HepG2 (cell line): ENCODE data around the gene MORN1. TPM values are rescaled to one million over a fixed set of nuclear protein-coding genes. Genes with fewer than 3 reads are reported as not detected.

Experiments used
- EP300 ChIP-seq, 3 experiments: sonication (generic) in 1 of 3; formaldehyde crosslinking in 1 of 3; IDR thresholded peaks; 2 replicates each; pipeline versions ENCODE4 v1.5.1 to v1.6.1; 2011 to 2020; ENCODE audit warnings: low read depth in 2 of 3, low read length in 2 of 3, borderline replicate concordance in 1 of 3, improper control_type of control experiment in 1 of 3, mild to moderate bottlenecking in 1 of 3, missing genetic modification reagents in 1 of 3, moderate library complexity in 1 of 3
- FOXP1 ChIP-seq, 2 experiments: fragments of 450-650 bp in 1 of 2; IDR thresholded peaks; 2 replicates each; pipeline ENCODE4 v1.6.1; 2017 to 2018; ENCODE audit warnings: antibody characterized with exemption in 1 of 2
- GATAD1 ChIP-seq: IDR thresholded peaks from 2 replicates; pipeline ENCODE4 v1.6.1; 2016; ENCODE audit warnings: missing genetic modification reagents, missing compliant biosample characterization
- GTF2F1 ChIP-seq: fragments of 150-350 bp; IDR thresholded peaks from 2 replicates; pipeline ENCODE4 v1.6.1; 2014; ENCODE audit warnings: low read length
- HCFC1 ChIP-seq: fragments of 150-350 bp; IDR thresholded peaks from 2 replicates; pipeline ENCODE4 v1.6.1; 2014; ENCODE audit warnings: low read depth, low read length
- HOXA7 ChIP-seq: sonication (generic); formaldehyde crosslinking; IDR thresholded peaks from 2 replicates; pipeline ENCODE4 v1.8.1; 2022; ENCODE audit warnings: mild to moderate bottlenecking, missing genetic modification reagents, moderate library complexity
- HOXA9 ChIP-seq: sonication (generic); formaldehyde crosslinking; IDR thresholded peaks from 2 replicates; pipeline ENCODE4 v1.8.1; 2022; ENCODE audit warnings: missing genetic modification reagents, mild to moderate bottlenecking, moderate library complexity, borderline replicate concordance
- PPARG ChIP-seq: conservative IDR thresholded peaks from 2 replicates; pipeline ENCODE4 v1.6.1; 2016; ENCODE audit warnings: missing biosample characterization, missing genetic modification reagents
- REXO4 ChIP-seq: sonication (generic); formaldehyde crosslinking; IDR thresholded peaks from 2 replicates; pipeline ENCODE4 v1.8.0; 2022; ENCODE audit warnings: missing genetic modification reagents, mild to moderate bottlenecking, borderline replicate concordance
- RFXAP ChIP-seq: sonication (generic); formaldehyde crosslinking; IDR thresholded peaks from 2 replicates; pipeline ENCODE4 v1.4.0; 2020; ENCODE audit warnings: missing genetic modification reagents, borderline replicate concordance
- SCMH1 ChIP-seq: sonication (generic); formaldehyde crosslinking; IDR thresholded peaks from 2 replicates; pipeline ENCODE4 v1.9.0; 2021; ENCODE audit warnings: missing genetic modification reagents, mild to moderate bottlenecking, borderline replicate concordance
- STAT5B ChIP-seq: sonication (generic); formaldehyde crosslinking; IDR thresholded peaks from 2 replicates; pipeline ENCODE4 v1.4.0; 2020; ENCODE audit warnings: missing genetic modification reagents
- ZMYM2 ChIP-seq: sonication (generic); formaldehyde crosslinking; IDR thresholded peaks from 2 replicates; pipeline ENCODE4 v1.8.0; 2022; ENCODE audit warnings: mild to moderate bottlenecking, missing genetic modification reagents
- ZMYM3 ChIP-seq: sonication (generic); formaldehyde crosslinking; IDR thresholded peaks from 2 replicates; pipeline ENCODE4 v1.5.1; 2020; ENCODE audit warnings: mild to moderate bottlenecking, missing genetic modification reagents
- ZNF143 ChIP-seq: sonication (generic); formaldehyde crosslinking; IDR thresholded peaks from 2 replicates; pipeline ENCODE4 v1.4.0; 2020; ENCODE audit warnings: missing genetic modification reagents
- ZNF20 ChIP-seq: sonication (generic); formaldehyde crosslinking; IDR thresholded peaks from 2 replicates; pipeline ENCODE4 v1.4.0; 2020; ENCODE audit warnings: mild to moderate bottlenecking, moderate library complexity, missing genetic modification reagents
- ZNF337 ChIP-seq: sonication (generic); formaldehyde crosslinking; IDR thresholded peaks from 2 replicates; pipeline ENCODE4 v1.5.1; 2020; ENCODE audit warnings: missing genetic modification reagents, low read depth, mild to moderate bottlenecking, borderline replicate concordance
- ZNF775 ChIP-seq: sonication (generic); formaldehyde crosslinking; IDR thresholded peaks from 2 replicates; pipeline ENCODE4 v1.4.0; 2020; ENCODE audit warnings: missing genetic modification reagents, mild to moderate bottlenecking, moderate library complexity, borderline replicate concordance
- polyA plus RNA-seq, 8 experiments: library from polyadenylated mRNA; depleted of rRNA in 3 of 8; stranded (reverse) in 7 of 8; unstranded in 1 of 8; fragments of >200 nt; fragmentation: Illumina TruSeq in 4 of 8; extraction: Trizol in 4 of 8; gene quantifications; 2 replicates each; pipeline versions ENCODE4 v1.2.1 to v1.2.3, GENCODE V29; 2011 to 2016; ENCODE audit warnings: low read depth in 4 of 8, missing spikeins in 1 of 8, mixed read lengths in 1 of 8; ENCODE audit not compliant: insufficient read depth in 1 of 8
- total RNA-seq, 5 experiments: library from RNA; depleted of rRNA; stranded (reverse); fragments of >200 nt; fragmentation: Illumina TruSeq; extraction: Trizol; gene quantifications; 2 replicates each; pipeline ENCODE4 v1.2.3, GENCODE V29; 2016; ENCODE audit warnings: low read depth in 1 of 5
- TF ChIP-seq, protein P1 (sequence below): sonication (generic); formaldehyde crosslinking; conservative IDR thresholded peaks from 2 replicates; pipeline ENCODE4 v1.4.0; 2020; ENCODE audit warnings: missing genetic modification reagents
- TF ChIP-seq, protein P2 (sequence below): sonication (generic); formaldehyde crosslinking; IDR thresholded peaks from 2 replicates; pipeline ENCODE4 v1.4.0; 2020; ENCODE audit warnings: missing genetic modification reagents
- TF ChIP-seq, protein P3 (sequence below): IDR thresholded peaks from 2 replicates; pipeline ENCODE4 v1.6.1; 2018; ENCODE audit warnings: missing genetic modification reagents, mild to moderate bottlenecking, missing compliant biosample characterization
- TF ChIP-seq, protein P4 (sequence below): sonication (generic); formaldehyde crosslinking; conservative IDR thresholded peaks from 2 replicates; pipeline ENCODE4 v1.8.0; 2022; ENCODE audit warnings: missing genetic modification reagents

MORN1 gene
- total and polyA plus RNA-seq, 2 of the 13 experiments (the other 11 are each of a cell fraction or from before 2014, with no cell fraction given): 3.1 to 6.5 TPM

DNA sequence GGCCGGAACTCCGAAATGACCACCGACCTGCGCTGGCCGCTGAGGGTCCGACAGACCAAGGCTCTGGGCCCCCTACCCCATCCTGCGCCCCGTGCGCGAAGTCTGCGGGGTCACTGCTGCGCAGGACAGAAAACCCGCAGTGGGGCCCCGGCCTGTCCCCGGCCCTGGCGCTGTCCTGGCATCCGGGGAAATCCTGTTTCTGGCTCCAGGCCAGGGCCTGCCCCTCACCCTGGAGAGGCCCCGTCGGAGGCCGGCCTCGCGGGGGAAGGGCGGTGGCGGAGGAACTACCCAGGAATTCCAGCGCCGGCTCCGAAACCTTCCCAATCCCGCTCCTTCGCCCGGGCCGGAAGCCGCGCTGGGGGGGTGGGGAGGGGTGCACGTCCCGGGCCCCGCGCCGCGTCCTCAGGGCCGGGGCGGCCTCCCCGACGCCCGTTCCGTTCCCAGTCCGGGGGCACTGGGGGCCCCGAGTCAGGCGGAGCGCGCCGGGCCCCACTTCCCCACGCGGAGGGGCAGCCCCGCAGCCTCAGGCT is 77.0 kb downstream of the MORN1 start (continued):
- TF ChIP-seq ZNF775 (CRISPR knock-in tag): no peak
- TF ChIP-seq GATAD1: 0 out of 2 replicates have a peak, but pooled peaks have one; percentile 13
- no peak for TF ChIP-seq ZNF143 (CRISPR knock-in tag)
- TF ChIP-seq, protein P1, sequence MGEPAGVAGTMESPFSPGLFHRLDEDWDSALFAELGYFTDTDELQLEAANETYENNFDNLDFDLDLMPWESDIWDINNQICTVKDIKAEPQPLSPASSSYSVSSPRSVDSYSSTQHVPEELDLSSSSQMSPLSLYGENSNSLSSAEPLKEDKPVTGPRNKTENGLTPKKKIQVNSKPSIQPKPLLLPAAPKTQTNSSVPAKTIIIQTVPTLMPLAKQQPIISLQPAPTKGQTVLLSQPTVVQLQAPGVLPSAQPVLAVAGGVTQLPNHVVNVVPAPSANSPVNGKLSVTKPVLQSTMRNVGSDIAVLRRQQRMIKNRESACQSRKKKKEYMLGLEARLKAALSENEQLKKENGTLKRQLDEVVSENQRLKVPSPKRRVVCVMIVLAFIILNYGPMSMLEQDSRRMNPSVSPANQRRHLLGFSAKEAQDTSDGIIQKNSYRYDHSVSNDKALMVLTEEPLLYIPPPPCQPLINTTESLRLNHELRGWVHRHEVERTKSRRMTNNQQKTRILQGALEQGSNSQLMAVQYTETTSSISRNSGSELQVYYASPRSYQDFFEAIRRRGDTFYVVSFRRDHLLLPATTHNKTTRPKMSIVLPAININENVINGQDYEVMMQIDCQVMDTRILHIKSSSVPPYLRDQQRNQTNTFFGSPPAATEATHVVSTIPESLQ (CRISPR knock-in tag): no peak
- TF ChIP-seq ZNF20: no peak
- no peak for TF ChIP-seq GTF2F1
- TF ChIP-seq ZMYM2 (CRISPR knock-in tag): no peak
- no peak for TF ChIP-seq HOXA9
- TF ChIP-seq REXO4 (CRISPR knock-in tag): no peak
- TF ChIP-seq ZMYM3 (CRISPR knock-in tag): no peak
- TF ChIP-seq SCMH1 (CRISPR knock-in tag): no peak
- no peak for TF ChIP-seq HOXA7 (CRISPR knock-in tag)
- TF ChIP-seq, protein P2, sequence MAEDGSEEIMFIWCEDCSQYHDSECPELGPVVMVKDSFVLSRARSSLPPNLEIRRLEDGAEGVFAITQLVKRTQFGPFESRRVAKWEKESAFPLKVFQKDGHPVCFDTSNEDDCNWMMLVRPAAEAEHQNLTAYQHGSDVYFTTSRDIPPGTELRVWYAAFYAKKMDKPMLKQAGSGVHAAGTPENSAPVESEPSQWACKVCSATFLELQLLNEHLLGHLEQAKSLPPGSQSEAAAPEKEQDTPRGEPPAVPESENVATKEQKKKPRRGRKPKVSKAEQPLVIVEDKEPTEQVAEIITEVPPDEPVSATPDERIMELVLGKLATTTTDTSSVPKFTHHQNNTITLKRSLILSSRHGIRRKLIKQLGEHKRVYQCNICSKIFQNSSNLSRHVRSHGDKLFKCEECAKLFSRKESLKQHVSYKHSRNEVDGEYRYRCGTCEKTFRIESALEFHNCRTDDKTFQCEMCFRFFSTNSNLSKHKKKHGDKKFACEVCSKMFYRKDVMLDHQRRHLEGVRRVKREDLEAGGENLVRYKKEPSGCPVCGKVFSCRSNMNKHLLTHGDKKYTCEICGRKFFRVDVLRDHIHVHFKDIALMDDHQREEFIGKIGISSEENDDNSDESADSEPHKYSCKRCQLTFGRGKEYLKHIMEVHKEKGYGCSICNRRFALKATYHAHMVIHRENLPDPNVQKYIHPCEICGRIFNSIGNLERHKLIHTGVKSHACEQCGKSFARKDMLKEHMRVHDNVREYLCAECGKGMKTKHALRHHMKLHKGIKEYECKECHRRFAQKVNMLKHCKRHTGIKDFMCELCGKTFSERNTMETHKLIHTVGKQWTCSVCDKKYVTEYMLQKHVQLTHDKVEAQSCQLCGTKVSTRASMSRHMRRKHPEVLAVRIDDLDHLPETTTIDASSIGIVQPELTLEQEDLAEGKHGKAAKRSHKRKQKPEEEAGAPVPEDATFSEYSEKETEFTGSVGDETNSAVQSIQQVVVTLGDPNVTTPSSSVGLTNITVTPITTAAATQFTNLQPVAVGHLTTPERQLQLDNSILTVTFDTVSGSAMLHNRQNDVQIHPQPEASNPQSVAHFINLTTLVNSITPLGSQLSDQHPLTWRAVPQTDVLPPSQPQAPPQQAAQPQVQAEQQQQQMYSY (CRISPR knock-in tag): peak; percentile 93
- TF ChIP-seq, protein P3, sequence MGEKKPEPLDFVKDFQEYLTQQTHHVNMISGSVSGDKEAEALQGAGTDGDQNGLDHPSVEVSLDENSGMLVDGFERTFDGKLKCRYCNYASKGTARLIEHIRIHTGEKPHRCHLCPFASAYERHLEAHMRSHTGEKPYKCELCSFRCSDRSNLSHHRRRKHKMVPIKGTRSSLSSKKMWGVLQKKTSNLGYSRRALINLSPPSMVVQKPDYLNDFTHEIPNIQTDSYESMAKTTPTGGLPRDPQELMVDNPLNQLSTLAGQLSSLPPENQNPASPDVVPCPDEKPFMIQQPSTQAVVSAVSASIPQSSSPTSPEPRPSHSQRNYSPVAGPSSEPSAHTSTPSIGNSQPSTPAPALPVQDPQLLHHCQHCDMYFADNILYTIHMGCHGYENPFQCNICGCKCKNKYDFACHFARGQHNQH (CRISPR knock-in tag): no peak
- no peak for TF ChIP-seq RFXAP
- TF ChIP-seq PPARG (CRISPR knock-in tag): no peak
- no peak for TF ChIP-seq FOXP1 (IDR thresholded peaks at IDR 0.05)
- TF ChIP-seq FOXP1 (CRISPR knock-in tag; IDR thresholded peaks at IDR 0.05): no peak
- TF ChIP-seq, protein P4, sequence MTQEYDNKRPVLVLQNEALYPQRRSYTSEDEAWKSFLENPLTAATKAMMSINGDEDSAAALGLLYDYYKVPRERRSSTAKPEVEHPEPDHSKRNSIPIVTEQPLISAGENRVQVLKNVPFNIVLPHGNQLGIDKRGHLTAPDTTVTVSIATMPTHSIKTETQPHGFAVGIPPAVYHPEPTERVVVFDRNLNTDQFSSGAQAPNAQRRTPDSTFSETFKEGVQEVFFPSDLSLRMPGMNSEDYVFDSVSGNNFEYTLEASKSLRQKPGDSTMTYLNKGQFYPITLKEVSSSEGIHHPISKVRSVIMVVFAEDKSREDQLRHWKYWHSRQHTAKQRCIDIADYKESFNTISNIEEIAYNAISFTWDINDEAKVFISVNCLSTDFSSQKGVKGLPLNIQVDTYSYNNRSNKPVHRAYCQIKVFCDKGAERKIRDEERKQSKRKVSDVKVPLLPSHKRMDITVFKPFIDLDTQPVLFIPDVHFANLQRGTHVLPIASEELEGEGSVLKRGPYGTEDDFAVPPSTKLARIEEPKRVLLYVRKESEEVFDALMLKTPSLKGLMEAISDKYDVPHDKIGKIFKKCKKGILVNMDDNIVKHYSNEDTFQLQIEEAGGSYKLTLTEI (CRISPR knock-in tag): no peak
- TF ChIP-seq STAT5B (CRISPR knock-in tag): no peak
- TF ChIP-seq EP300 (IDR thresholded peaks at IDR 0.05; ENCODE audit: low read depth in 2 of 2, low read length in 2 of 2): peak in 1 of 2 experiments; percentile 29; a peak in 1 of 4 replicates
- TF ChIP-seq EP300 (CRISPR knock-in tag; IDR thresholded peaks at IDR 0.05; ENCODE audit: borderline replicate concordance): no peak
- TF ChIP-seq HCFC1: no peak
- TF ChIP-seq ZNF337 (CRISPR knock-in tag): no peak
